Lung (tissue), 12 donors: Measurements from ENCODE around the gene NR5A2. TPM values are rescaled to one million over a fixed set of nuclear protein-coding genes. Genes with fewer than 3 reads are reported as not detected.

ENCODE experiments used
- ATAC-seq: fragments of 200-7000 bp; cut with Tn5 transposase; one replicate; pipeline ENCODE4 v1.9.1; 2020; ENCODE audit warnings: moderate number of reproducible peaks; ENCODE audit not compliant: insufficient read depth, low FRiP score
- DNase-seq, 3 donors: peaks; one replicate each; pipeline ENCODE4 v3.0.0-alpha.2; 2013 to 2017
- H3K27ac ChIP-seq, 2 donors: one replicate each; pipeline ENCODE4 v1.5.1; 2013; ENCODE audit warnings: mild to moderate bottlenecking in 2 of 2, moderate library complexity in 2 of 2, control low read depth in 1 of 2, inconsistent platforms in 1 of 2, low read depth in 1 of 2, low read length in 1 of 2
- H3K27me3 ChIP-seq, 3 donors: one replicate each; pipeline ENCODE4 v1.5.1; 2013; ENCODE audit warnings: low read length in 2 of 3; ENCODE audit not compliant: control insufficient read depth in 3 of 3, insufficient read depth in 3 of 3
- H3K36me3 ChIP-seq, 4 donors: one replicate each; pipeline ENCODE4 v1.5.1; 2013; ENCODE audit warnings: low read length in 4 of 4, mild to moderate bottlenecking in 1 of 4, moderate library complexity in 1 of 4; ENCODE audit not compliant: control insufficient read depth in 4 of 4, insufficient read depth in 4 of 4
- H3K4me1 ChIP-seq, 5 donors: one replicate each; pipeline ENCODE4 v1.5.1; 2013; ENCODE audit warnings: low read length in 5 of 5, mild to moderate bottlenecking in 2 of 5, moderate library complexity in 1 of 5; ENCODE audit not compliant: control insufficient read depth in 5 of 5, insufficient read depth in 5 of 5
- H3K4me3 ChIP-seq: one replicate; pipeline ENCODE4 v1.5.1; 2013; ENCODE audit warnings: mild to moderate bottlenecking, control low read depth, moderate library complexity
- H3K9ac ChIP-seq, 2 donors: one replicate each; pipeline ENCODE4 v1.5.1; 2013; ENCODE audit warnings: low read length in 2 of 2, control low read depth in 1 of 2; ENCODE audit not compliant: insufficient read depth in 1 of 2
- H3K9me3 ChIP-seq, 4 donors: one replicate each; pipeline ENCODE4 v1.5.1; 2013; ENCODE audit warnings: low read length in 3 of 4, mild to moderate bottlenecking in 1 of 4, moderate library complexity in 1 of 4; ENCODE audit not compliant: control insufficient read depth in 4 of 4, insufficient read depth in 3 of 4
- WGBS, 2 donors: extraction: QIAGEN DNeasy Blood & Tissue Kit; methylation state at CpG; one replicate each; pipeline ENCODE4 v1.1.7; 2013; 5-methylcytosine and 5-hydroxymethylcytosine counted together
- polyA plus RNA-seq, 2 donors: library from polyadenylated mRNA; stranded (reverse); fragments of 200-250 nt; gene quantifications; one replicate each; pipeline ENCODE4 v1.2.1, GENCODE V29; 2013
- total RNA-seq, 2 donors: library from RNA; depleted of rRNA in 1 of 2; stranded (reverse); fragments of >200 nt in 1 of 2; gene quantifications; one replicate each; pipeline ENCODE4 v1.2.1, GENCODE V29; 2014 to 2021
- TF ChIP-seq, protein P1 (sequence below): IDR thresholded peaks from 2 replicates; pipeline ENCODE4 v1.5.1; 2012; ENCODE audit warnings: mild to moderate bottlenecking; ENCODE audit errors: control extremely low read depth, extremely low read depth
- donor health status: control.
- donor health status: control.
- donor health status: Bipolar disorder and iron deficiency.
- donor health status: healthy.
- donor health status: DM: yes; HTN: yes; CAD: no.

The NR5A2 gene
- total and polyA plus RNA-seq, 4 donors: 1.2 to 8.5 (median 2.6) TPM

DNA sequence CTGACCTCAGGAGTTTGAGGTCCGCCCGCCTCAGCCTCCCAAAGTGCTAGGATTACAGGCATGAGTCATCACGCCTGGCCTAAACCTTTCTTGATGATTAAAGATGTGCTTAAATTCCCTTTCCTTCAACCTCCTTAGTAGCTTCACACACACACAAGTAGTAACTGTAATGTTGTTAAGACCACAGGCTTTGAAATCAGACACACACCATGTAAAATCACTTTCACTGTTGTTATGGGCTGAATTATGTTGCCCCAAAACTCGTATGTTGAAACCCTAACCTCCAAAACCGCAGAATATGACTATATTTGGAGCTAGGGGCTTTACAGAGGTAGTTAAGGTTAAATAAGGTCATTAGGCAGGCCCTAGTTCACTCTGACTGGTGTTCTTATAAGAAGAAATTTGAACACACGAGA is 180.2 kb downstream of the NR5A2 start:
- Histone ChIP-seq H3K4me3 (no peak overlapping the region), H3K9ac (no peak overlapping the region), H3K9me3 (no peaks in the 10 kb centered on the region), H3K27me3 (no peaks in the 10 kb centered on the region), H3K27ac (no peak overlapping the region), H3K36me3 (no peaks in the 10 kb centered on the region), H3K4me1 (peaks cover 0 to 18% (median 0%) of the 10 kb centered on the region in 5 donors)
- ATAC-seq (no peak), DNase-seq (no peak)
- TF ChIP-seq, protein P1, sequence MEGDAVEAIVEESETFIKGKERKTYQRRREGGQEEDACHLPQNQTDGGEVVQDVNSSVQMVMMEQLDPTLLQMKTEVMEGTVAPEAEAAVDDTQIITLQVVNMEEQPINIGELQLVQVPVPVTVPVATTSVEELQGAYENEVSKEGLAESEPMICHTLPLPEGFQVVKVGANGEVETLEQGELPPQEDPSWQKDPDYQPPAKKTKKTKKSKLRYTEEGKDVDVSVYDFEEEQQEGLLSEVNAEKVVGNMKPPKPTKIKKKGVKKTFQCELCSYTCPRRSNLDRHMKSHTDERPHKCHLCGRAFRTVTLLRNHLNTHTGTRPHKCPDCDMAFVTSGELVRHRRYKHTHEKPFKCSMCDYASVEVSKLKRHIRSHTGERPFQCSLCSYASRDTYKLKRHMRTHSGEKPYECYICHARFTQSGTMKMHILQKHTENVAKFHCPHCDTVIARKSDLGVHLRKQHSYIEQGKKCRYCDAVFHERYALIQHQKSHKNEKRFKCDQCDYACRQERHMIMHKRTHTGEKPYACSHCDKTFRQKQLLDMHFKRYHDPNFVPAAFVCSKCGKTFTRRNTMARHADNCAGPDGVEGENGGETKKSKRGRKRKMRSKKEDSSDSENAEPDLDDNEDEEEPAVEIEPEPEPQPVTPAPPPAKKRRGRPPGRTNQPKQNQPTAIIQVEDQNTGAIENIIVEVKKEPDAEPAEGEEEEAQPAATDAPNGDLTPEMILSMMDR: no peak
- WGBS, 2 donors: 56 to 82% methylated on average over 6 of the region's 6 CpGs

GRCh38 chr1:200211157-200211556 is 183.6 kb downstream of the NR5A2 start:
- Histone ChIP-seq H3K4me1 (peaks cover 0 to 3% (median 0%) of the 10 kb centered on the region in 5 donors), H3K4me3 (no peak overlapping the region), H3K9ac (no peak overlapping the region), H3K36me3 (no peaks in the 10 kb centered on the region), H3K27me3 (no peaks in the 10 kb centered on the region), H3K27ac (no peak overlapping the region), H3K9me3 (peaks cover 0 to 4% (median 1%) of the 10 kb centered on the region in 4 donors)
- 81 to 90% methylated on average over 7 of the region's 7 CpGs for WGBS, 2 donors
- ATAC-seq (no peak), DNase-seq (no peak)
- TF ChIP-seq, protein P1: no peak

- 93 to 97% methylated on average over 23 to 24 of the region's 24 CpGs for WGBS, 2 donors
- H3K9me3 ChIP-seq: peaks cover 0 to 4% (median 1%) of the 10 kb centered on the region in 4 donors
- no peaks in the 10 kb centered on the region for H3K27me3 ChIP-seq
- DNase-seq (no peak), ATAC-seq (no peak)
- no peak overlapping the region for H3K9ac ChIP-seq
- no peaks in the 10 kb centered on the region for H3K36me3 ChIP-seq
- H3K4me3 ChIP-seq: no peak overlapping the region
- TF ChIP-seq, protein P1: no peak
- no peaks in the 10 kb centered on the region for H3K4me1 ChIP-seq
- no peak overlapping the region for H3K27ac ChIP-seq
Measured at GRCh38 chr1:200213392-200213791, 185.9 kb downstream of the NR5A2 start.

DNA sequence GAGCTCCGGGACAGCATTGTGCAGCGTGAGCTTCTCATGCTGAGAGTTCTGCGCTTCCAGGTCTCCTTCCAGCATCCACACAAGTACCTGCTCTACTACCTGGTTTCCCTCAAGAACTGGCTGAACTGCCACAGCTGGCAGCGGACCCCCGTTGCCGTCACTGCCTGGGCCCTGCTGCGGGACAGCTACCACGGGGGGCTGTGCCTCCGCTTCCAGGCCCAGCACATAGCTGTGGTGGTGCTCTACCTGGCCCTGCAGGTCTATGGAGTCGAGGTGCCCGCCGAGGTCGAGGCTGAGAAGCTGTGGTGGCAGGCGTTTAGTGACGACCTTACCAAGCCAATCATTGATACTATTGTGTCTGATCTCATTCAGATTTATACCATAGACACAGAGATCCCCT is 186.4 kb downstream of the NR5A2 start:
- ATAC-seq (no peak), DNase-seq (no peak)
- Histone ChIP-seq H3K36me3 (no peaks in the 10 kb centered on the region), H3K4me1 (no peaks in the 10 kb centered on the region), H3K4me3 (no peak overlapping the region), H3K27ac (no peak overlapping the region), H3K9ac (no peak overlapping the region), H3K27me3 (no peaks in the 10 kb centered on the region), H3K9me3 (peaks cover 0 to 4% (median 1%) of the 10 kb centered on the region in 4 donors)
- TF ChIP-seq, protein P1: no peak
- 96 to 98% methylated on average over 15 of the region's 15 CpGs for WGBS, 2 donors
